Activated CD8-positive, alpha-beta memory T cell treated with anti-CD3 and anti-CD28 coated beads, Interleukin-2, amount 50 U/mL, for 24 hours (primary cell): ENCODE results near the gene KRT16.
"Not testable (repeated sequence)": the region's sequence is repeated elsewhere in the genome, so short reads cannot be mapped to it uniquely, and the experiment has no call there.

Experiments used
- DNase-seq: peaks from one replicate; pipeline ENCODE4 v3.0.0-alpha.2; 2020; ENCODE audit errors: extremely low read depth

The KRT16 gene

DNA sequence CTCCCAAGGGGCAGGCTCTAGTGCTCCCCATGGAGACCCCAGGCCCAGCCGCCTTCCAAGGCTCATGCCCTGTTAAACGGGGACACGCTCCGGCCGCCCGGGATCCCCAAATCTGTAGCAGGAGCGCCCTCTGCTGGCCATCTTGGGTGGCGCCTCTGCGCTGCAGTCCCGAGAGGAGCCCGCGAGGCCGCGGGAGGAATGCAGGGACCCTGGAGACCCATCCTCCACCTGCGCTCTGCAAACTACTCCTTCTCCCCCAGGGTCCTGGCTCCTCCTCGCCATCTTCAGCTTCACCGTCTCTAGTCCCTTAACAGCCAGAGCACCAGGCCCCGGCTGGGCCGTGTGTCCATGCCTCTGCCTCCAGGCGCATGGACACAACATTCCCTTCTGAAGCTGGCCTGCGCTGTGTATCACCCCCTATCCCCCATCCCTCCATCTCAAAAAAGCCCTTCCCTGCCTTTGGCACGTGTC is 35.4 kb upstream of the KRT16 start:
- DNase-seq = peak; percentile 75

DNA sequence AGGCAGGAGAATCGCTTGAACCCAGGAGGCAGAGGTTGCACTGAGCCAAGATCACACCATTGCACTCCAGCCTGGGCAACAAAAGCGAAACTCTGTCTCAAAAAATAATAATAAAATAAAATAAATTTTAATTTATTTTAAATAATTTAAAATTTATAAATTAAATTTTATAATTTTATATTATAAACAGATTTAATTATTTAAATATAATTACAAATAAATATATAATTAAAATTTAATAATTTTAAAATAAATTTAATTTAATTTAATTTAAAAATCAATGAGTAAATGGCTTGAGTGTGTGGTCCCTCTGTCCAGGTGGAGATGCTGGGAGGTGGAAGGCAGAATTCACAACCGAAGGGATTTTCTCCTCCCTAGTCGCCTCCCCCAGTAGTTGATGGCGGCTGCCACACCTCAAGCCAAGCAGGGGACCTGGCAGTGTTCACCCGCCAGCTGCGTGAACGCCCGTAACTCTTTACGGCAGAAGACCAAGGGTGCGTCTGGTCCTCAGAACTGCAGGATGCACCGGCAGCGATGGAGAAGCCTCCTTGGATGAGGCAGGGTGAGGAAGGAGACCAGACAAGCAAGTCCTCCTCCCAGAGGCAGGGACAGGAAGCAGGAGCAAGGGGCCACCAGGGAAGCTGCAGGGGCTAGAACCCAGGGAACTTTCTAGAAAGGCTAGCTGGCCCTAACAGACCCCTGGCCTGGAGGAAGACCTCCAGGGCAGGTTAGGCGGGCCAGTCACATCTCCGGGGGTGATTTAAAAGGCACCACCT is 34.7 kb upstream of the KRT16 start:
- DNase-seq = no peak

DNA sequence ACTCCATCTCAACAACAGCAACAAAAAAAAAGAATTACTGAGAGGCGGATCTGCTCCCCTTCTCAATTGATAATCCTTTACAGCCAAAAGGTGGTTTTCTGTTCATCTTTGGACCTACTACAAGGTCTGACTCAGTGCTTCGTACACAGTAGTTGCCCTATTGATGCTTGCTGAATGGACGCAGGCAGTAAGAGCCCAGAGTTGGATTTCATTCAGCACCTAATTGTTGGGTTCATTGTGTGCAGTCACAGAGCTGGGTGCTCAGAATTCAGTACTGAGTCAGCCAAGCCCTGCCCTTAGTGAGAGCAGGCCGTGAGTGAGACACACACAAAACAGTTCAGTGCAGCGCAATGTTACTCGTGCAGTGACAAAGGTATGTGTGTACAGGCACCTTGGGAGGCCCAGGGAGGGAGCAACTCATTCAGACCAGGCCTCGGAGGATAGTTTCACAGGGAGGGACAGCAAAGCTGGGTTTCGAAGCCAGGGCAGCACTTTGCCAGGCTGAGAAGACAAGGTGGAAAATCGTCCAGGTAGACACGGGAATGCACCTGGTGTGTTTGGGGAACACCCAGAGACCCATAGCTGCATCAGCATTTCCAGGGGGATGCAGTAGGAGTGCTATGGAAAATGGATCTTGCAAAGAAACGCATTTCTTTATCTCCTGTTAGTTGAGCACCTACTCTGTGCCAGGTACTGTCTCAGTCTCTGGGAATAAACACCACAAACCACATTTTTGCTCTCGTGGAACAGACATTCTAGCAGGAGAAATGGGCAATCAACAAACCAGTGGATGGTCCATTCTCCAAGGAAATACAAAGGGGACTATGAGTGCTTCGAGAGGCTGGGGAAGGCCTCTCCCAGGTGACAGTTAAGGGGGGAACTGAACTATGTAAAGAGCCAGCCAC is 29.9 kb upstream of the KRT16 start:
- DNase-seq = no peak

DNA sequence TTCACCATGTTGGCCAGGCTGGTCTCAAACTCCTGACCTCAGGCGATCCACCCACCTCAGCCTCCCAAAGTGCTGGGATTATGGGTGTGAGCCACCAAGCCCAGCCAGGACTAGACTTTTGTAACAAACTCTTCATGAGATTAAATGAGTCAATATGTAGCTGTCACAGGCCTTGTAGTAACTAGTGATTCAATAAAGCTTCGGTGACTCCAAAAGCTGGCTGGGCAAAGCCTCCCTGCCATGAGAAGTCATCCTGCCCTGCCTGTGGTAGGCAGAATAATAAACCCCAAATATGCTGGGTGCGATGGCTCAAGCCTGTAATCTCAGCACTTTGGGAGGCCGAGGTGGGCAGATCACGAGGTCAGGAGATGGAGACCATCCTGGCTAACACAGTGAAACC is 28.0 kb upstream of the KRT16 start:
- not testable (repeated sequence) for DNase-seq

DNA sequence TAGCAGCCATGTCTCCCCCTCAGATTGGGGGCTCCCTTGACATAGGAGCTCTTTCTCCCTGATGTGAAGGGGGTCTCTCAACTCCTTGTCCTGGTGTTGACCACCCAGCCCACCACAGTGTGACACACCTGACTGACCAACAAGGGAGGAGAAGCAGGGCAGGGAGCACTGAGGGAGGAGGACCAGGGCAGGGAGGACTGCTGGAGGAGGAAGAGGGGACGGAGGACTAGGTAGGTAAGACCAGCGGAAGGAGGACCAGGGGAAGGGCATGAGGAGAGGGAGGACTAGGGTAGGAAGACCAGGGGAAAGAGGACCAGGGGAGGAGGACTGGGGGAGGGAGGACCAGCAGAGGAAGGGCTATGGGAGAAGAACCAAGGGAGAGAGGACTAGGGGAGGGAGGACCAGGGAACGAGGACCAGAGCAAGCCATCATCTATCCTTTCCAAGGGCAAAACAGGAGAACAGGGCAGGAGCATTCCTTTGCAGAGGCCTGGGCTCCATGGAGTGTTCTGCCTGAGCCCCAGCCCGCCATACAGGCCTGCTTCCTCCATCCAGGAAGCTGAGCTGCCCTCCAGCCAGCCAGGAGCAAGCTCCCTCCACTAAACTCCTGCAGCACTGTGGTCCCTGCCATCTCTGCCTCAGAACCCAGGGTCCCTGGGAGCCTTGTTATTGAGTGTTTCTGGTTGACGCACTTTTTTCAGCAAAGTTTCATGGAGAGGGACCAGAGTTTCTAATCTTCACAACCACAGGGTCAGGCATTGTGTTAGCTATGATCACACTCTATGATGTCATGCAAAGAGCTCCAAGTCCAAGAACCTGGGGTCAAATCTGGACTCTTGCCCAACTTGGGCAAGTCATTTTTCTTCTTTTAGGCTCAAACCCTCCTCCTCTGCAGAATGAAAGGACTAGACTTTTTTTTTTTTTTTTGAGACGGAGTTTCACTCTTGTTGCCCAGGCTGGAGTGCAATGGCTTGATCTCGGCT is 27.2 kb upstream of the KRT16 start:
- DNase-seq = no peak

DNA sequence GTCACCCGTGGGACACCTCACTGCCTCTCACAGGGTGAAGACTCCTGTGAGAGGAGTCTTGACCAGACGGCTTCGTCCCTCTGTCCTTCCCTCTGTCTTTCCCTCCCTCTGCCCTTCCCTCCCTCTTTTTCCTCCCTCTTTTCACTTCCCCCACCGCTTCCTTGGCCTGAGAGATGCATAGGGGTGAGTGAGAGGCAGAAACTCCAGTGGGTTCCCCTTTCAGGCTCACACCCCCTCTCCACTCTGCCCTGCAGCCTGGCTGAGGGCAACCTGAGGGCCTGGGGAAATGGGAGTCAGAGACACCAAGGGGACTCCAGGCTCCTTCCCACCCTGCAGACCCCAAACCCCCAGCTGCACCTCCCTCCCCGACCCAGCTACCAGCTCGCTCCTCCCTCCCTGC is 26.4 kb upstream of the KRT16 start:
- DNase-seq = no peak

DNA sequence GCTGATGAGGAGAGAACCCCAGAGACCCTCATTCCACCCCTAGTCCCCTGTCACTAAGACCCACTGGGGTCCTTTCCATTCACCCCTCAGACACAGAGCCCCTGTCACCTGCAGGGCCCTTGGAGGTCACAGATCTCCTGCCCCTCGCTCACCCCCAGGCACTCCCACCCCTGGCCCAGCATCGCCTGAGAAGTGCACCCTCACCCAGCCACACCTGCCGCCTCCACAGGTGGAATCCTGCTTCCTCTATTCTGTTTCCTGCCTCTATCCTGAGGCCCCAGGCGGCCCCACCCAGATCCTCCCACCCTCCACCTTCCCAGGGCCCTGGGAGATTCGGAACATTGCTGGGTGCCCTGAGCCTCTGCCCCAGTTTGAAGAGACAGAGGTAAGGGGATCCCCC is 25.6 kb upstream of the KRT16 start:
- DNase-seq = no peak

DNA sequence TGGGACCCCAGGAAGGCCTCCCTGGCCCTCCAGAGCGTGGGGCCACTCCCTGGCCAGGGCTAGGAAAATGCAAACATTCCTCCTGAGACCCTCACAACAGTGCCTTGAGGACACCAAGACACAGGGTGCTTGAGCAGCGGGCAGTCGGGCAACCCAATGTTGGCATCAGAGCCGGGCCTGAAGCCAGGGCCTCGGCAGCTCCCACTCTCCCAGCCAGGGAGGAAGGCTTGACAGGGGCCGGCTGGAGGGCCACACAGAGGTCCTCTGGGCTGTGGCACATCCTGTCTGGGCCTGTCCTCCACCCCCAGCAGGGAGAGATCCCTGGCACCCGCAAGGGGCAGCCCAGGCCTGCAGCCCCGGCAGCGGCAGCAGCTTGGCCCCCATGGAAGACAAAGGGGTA is 24.1 kb upstream of the KRT16 start:
- DNase-seq = no peak

DNA sequence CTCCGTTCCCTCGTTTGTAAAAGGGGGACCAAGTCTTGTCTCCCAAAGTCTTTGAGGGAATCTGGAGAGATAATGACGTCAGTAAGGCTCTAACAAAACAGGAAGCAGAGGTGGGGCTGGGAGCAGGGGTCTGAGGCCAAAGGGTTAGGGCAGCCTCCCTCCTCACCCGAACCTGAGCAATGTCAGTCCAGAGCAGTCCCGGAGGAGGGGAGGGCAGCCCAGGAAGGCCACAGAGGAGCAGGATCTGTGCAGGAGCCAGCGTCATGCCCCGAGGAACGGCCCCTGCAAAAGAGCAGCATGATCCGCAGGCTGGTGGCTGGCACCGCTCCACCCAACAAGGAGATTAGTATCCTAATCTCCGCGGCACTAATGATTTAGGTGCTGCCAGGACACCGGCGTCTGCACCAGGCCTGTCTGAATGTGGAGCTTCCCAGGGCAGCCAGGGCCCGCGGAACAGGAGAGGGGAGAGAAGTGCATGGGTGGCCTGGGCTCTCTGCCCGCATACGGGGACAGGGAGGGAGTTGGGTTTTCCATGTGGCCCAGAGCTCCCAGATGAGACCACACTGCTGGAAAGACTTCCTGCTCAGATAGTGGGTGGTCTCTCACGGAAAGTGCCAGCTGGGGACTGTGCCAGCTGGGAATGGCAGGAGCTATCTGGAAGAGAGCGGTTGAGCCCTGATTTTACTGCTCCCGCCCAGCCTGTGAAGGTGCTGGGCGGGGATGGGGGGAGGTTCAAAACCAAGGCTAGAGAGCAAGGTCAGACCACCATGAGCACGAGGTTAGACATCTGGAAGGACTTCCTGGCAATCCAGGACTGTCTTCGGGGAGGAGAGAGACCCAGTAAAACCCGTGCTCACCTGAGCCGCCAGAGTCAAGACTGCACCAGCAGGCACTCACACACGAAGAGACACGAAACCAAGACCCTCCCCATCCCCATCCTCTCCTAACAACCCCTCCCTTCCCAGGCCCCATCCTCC is 22.8 kb upstream of the KRT16 start:
- DNase-seq = no peak

DNA sequence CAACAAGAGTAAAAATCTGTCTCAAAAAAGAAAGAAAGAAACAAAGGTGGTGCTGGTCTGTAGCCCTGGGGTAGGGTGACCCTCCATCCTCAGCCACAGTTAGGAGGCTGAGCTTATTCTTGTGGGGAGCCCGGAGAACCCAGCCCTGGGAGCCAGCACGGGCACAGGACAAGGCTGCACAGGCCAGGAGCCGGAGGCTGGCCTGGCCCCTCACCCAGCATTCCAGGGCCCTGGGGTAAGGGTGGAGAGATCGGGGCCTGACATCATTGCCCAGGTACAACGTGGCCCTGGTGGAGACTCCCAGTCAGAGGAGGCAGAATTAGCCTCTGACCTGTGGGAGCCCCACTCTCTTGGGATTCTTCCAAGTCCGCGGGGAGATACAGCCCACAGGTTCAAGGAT is 22.1 kb upstream of the KRT16 start:
- no peak for DNase-seq

DNA sequence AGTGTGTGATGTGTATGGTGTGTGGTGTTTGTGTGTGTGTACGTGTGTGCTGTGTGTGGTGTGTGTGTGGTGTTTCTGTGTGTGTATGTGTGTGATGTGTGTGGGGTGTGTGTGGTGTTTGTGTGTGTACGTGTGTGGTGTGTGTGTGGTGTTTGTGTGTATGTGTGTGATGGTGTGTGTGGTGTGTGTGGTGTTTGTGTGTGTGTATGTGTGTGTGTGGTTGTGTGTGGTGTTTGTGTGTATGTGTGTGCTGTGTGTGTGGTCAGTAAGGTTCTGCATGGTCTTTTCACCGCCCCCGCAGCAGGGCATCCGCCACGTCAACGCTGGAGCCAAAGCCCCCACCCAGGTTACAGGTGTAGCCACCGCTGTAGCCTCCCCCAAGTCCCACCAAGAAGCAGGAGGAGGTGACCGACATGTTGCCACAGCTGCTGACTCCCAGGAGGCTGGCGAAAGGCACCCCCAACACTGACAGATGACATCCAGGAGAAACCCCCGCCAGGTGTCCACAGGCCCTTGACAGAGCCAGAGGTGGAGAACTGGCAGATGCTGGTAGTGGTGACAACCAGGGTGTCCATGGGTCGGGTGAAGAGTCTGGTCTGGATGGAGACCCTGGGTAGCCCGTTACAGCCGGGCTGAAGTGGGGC is 21.1 kb upstream of the KRT16 start:
- no peak for DNase-seq

DNA sequence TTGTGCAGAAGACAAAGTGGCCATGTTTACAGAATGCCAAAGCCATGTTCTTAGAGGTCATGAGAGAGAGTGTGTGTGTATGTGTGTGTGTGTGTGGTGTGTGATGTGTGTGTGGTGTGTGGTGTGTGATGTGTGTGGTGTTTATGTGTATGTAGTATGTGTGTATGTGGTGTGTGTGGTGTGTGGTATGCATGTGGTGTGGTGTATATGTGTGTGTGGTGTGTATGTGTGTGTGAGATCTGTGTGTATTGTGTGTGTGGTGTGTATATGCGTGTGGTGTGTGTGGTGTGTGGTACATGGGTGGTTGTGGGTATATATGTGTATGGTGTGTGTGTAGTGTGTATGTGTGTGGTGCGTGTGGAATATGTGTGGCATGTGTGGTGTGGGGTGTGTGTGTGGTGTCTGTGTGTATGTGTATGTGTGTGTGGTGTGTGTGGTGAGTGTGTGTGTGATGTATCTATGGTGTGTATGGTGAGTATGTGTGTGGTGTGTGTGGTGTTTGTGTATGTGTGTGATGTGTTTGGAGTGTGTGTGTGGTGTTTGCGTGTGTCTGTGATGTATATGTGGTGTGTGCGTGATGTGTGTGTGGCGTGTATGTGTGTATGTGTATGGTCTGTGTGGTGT is 20.0 kb upstream of the KRT16 start:
- DNase-seq = no peak

DNA sequence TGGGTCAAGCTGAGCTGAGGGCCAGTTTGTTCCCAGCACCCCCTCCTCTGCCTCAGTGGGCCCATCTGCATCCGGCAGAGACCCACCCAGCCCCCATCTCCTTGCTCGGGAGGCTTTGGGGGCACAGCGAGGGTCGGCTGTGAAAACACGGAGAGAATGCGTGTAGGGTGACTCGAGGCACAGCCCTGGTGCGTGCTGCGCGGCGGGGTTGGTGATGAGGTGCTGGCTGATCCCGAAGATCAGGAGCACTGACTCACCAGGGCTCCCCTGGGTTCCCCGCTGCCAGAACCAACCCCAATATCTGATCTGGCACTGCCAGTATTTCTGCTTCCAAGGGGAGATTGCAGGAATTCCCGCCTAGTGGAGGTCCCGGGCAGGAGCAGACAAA is 19.3 kb upstream of the KRT16 start:
- no peak for DNase-seq

DNA sequence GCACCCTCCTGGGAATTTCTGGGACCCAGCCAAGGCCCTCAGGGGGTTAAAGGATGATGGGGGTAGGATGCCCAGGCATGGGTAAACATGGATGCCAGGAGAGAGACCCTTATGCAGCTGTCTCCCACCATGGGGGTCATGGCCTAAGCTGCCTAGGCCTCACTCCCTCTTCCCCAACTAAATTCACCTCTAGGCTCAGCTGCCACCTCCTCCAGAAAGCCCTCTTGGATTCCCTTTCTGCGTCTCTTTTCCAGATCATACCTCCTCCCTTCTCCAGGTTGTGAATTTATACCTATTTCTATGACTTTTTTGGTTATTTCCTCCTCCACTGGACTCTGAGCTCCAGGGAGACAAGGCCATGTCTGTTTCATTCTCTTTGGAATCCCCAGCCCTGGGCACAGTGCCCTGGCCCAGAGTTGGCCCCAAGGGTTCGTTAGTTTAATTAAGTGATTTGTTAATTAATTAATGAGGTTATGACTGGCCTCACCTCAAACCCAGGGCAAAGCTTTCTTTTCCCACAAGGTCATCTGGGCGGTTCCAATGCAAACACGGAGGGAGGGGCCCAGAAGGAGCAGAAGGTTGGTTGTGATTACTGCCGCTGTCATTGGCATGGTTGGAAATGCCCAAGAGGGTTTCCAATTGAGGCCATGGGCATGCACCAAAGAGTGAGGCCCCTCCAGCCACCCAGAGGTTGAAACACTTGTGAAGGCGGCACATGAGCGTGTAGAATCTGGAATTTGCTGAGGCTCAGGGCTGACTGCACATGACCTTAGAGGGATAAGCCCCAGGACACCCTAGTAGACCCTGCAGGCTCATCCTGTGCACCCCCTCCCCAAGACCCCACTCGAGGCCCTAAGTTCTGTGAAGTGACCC is 18.7 kb upstream of the KRT16 start:
- DNase-seq = no peak

DNA sequence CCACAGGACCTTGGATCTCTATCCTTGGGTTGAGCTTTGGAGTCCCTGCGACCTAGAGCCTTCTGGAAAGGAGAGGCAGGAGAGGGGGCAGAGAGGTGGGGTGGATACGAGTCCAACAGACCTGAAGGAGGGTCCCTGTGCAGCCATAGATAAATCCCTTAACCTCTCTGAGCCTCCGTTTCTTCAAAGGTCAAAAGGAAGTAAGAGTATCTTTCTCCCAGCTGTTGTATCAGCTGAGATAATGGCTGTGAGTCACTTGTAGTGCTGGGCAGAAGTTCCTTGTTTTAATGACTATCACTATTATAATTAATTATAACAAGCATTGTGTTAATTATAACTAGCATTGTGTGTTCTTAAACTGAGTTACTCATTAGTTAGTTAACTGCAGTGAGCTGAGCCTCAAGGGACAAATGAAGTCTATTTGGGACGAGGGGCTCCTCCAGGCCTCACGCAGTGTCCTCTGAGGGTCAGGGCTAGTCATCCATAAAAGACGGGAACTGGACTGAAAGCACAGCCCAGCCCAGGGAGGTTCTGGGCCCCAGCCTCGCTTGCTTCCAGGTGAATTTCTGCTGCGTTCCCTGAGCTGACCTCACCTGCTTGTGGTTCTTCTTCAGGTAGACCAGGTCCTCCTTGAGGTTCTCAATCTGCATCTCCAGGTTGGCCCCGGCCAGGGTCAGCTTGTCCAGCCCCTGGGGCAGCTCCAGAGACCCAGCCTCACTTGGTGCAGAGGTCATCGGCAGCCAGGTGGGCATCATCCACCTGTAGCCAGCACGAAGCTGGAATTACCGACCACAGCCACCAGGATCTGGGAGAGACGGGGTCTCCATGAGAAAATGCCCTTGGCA is 17.5 kb upstream of the KRT16 start:
- no peak for DNase-seq

DNA sequence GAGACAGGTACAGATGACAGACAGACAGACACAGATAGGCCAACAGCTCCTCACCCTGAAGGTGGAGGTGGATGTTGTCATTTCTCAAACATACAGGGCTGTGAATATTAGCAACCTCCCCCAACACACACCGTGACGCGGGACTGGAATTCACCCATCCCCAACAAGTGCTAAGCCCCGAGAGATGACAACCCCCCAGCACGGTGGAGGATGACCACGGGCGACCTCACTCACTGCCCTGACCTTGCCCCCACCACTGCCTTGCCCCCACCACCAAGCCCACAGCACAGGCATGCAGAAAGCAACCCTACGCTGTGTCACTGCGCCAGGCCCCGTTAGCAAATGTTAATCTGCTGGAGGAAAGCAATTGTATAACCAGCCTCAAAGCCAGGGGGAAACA is 16.7 kb upstream of the KRT16 start:
- no peak for DNase-seq

DNA sequence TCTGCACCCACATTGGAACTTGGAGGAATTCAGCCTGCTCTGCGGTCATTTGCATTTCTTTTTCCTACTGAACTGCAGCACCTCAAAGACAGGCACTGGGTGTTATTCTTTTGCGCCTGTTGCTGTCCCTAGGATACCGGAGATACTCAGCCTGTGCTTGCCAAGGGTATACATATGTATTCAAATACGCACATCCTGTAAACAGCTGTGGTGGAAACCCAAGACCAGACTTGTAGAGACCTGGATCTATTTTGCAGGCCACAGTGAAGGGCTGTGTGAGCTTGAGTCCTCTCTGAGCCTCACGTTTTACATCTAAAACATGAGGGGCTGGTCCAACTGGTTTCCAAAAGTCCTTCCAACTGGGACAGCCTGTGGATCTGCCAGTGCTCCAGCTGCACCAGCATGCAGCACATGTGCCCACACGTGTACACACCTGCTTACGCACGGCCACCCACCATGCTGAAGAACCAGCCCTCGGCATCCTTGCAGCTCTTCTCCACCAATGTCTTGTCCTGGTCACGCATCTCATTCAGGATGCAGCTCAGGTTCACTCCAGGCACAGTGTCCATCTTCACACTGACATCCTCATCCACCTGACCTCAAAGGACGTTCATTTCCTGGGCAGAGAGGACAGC is 16.2 kb upstream of the KRT16 start:
- not testable (repeated sequence) for DNase-seq
